ENCODE measurements around the gene CEP97.

DNA sequence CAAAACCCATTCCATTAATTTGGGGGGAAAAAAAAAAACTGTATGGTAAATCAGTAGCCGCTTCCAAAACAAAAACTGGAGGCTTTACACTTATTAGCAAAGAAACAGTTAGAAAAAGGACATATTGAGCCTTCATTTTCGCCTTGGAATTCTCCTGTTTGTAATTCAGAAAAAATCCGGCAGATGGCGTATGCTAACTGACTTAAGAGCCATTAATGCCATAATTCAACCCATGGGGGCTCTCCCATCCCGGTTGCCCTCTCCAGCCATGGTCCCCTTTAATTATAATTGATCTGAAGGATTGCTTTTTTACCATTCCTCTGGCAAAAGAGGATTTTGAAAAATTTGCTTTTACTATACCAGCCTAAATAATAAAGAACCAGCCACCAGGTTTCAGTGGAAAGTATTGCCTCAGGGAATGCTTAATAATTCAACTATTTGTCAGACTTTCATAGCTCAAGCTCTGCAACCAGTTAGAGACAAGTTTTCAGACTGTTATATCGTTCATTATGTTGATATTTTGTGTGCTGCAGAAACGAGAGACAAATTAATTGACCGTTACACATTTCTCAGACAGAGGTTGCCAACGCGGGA lies 28.5 kb upstream of the CEP97 start:
- TF ChIP-seq, protein P1, sequence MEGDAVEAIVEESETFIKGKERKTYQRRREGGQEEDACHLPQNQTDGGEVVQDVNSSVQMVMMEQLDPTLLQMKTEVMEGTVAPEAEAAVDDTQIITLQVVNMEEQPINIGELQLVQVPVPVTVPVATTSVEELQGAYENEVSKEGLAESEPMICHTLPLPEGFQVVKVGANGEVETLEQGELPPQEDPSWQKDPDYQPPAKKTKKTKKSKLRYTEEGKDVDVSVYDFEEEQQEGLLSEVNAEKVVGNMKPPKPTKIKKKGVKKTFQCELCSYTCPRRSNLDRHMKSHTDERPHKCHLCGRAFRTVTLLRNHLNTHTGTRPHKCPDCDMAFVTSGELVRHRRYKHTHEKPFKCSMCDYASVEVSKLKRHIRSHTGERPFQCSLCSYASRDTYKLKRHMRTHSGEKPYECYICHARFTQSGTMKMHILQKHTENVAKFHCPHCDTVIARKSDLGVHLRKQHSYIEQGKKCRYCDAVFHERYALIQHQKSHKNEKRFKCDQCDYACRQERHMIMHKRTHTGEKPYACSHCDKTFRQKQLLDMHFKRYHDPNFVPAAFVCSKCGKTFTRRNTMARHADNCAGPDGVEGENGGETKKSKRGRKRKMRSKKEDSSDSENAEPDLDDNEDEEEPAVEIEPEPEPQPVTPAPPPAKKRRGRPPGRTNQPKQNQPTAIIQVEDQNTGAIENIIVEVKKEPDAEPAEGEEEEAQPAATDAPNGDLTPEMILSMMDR (IDR thresholded peaks at IDR 0.05 in 2 of 3, conservative IDR thresholded peaks at IDR 0.05 in 1 of 3; ENCODE audit: insufficient read depth in 2 of 3, low read depth in 1 of 3, low read length in 3 of 3) = peak; percentile 61 to 70 (median 67)
- TF ChIP-seq RHOXF2B (CRISPR knock-in tag; conservative IDR thresholded peaks at IDR 0.05) = no peak
- TF ChIP-seq TRIM24 (IDR thresholded peaks at IDR 0.05) = no peak
- no peak for TF ChIP-seq JUN (IDR thresholded peaks at IDR 0.05; ENCODE audit: borderline replicate concordance, low read depth, low read length)
- no peak for TF ChIP-seq JUN (CRISPR knock-in tag; IDR thresholded peaks at IDR 0.05; ENCODE audit: borderline replicate concordance)
- TF ChIP-seq, protein P2, sequence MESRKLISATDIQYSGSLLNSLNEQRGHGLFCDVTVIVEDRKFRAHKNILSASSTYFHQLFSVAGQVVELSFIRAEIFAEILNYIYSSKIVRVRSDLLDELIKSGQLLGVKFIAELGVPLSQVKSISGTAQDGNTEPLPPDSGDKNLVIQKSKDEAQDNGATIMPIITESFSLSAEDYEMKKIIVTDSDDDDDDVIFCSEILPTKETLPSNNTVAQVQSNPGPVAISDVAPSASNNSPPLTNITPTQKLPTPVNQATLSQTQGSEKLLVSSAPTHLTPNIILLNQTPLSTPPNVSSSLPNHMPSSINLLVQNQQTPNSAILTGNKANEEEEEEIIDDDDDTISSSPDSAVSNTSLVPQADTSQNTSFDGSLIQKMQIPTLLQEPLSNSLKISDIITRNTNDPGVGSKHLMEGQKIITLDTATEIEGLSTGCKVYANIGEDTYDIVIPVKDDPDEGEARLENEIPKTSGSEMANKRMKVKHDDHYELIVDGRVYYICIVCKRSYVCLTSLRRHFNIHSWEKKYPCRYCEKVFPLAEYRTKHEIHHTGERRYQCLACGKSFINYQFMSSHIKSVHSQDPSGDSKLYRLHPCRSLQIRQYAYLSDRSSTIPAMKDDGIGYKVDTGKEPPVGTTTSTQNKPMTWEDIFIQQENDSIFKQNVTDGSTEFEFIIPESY (CRISPR knock-in tag; IDR thresholded peaks at IDR 0.05) = no peak
- TF ChIP-seq, protein P3, sequence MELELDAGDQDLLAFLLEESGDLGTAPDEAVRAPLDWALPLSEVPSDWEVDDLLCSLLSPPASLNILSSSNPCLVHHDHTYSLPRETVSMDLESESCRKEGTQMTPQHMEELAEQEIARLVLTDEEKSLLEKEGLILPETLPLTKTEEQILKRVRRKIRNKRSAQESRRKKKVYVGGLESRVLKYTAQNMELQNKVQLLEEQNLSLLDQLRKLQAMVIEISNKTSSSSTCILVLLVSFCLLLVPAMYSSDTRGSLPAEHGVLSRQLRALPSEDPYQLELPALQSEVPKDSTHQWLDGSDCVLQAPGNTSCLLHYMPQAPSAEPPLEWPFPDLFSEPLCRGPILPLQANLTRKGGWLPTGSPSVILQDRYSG (tag; conservative IDR thresholded peaks at IDR 0.05; ENCODE audit: low read depth) = no peak
- TF ChIP-seq SIN3B (IDR thresholded peaks at IDR 0.05; ENCODE audit: low read depth) = no peak
- TF ChIP-seq, protein P4, sequence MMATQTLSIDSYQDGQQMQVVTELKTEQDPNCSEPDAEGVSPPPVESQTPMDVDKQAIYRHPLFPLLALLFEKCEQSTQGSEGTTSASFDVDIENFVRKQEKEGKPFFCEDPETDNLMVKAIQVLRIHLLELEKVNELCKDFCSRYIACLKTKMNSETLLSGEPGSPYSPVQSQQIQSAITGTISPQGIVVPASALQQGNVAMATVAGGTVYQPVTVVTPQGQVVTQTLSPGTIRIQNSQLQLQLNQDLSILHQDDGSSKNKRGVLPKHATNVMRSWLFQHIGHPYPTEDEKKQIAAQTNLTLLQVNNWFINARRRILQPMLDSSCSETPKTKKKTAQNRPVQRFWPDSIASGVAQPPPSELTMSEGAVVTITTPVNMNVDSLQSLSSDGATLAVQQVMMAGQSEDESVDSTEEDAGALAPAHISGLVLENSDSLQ (IDR thresholded peaks at IDR 0.05) = no peak
- TF ChIP-seq MYNN (IDR thresholded peaks at IDR 0.05) = no peak
- no peak for TF ChIP-seq MYNN (CRISPR knock-in tag; IDR thresholded peaks at IDR 0.05)
- TF ChIP-seq ZNF449 (CRISPR knock-in tag; IDR thresholded peaks at IDR 0.05) = no peak
- no peak for TF ChIP-seq TCF7L2 (IDR thresholded peaks at IDR 0.05; ENCODE audit: low read depth, low read length)
- TF ChIP-seq ZNF707 (CRISPR knock-in tag; conservative IDR thresholded peaks at IDR 0.05) = no peak
- no peak for TF ChIP-seq CREM (IDR thresholded peaks at IDR 0.05; ENCODE audit: low read depth)

Measured in K562 (cell line).